Measurements from ENCODE around the gene RNU1-2.
"Not testable (repeated sequence)": the region's sequence is repeated elsewhere in the genome, so short reads cannot be mapped to it uniquely, and the experiment has no call there.

RNU1-2 gene

GRCh38 chr1:16924919-16925477 is 29.2 kb downstream of the RNU1-2 start:
- no peak for DNase-seq (ENCODE audit: extremely low read depth in 1 of 2, low read depth in 1 of 2)

DNA sequence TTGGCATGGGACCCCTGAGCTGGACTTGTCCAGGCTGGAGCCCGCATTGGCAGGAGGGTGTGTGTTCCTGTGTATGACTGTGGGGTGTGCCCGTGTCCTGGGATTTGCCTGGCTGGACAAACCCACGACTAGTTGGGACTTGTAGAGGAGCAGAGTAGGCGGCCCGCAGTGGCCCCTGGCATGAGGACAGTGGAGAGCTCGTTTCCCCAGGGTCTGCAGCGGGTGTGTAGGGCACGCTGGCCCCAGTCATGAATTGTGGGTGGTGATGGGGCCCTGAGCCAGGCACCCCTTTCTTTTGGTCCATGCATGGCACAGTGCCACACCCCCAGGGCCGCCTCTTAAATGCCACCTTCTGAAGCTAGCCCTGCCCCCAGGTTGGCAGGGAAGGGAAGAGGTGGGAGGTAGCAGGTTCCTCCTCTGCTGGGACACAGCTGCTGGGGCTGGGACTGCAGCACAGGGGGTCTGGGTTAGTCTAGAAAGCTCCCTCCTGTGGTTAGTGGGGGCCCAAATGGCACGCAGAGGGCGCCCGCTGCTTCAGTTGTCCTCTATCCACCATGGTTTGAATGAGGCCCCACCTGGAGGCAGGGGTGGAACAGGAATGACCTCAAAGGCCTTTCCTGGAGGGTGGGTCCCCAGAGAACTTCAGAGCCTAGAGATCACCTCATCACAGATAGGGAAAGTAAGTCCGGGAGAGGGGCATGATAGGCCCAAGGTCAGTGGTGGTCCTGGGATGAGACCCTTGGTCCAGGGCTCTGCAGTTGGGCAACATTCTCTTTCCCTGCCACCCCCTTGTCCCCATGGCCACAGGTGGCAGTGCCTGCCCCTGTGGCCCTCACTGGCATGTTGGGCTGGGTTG is 30.1 kb downstream of the RNU1-2 start:
- DNase-seq (ENCODE audit: extremely low read depth in 1 of 2, low read depth in 1 of 2): no peak

DNA sequence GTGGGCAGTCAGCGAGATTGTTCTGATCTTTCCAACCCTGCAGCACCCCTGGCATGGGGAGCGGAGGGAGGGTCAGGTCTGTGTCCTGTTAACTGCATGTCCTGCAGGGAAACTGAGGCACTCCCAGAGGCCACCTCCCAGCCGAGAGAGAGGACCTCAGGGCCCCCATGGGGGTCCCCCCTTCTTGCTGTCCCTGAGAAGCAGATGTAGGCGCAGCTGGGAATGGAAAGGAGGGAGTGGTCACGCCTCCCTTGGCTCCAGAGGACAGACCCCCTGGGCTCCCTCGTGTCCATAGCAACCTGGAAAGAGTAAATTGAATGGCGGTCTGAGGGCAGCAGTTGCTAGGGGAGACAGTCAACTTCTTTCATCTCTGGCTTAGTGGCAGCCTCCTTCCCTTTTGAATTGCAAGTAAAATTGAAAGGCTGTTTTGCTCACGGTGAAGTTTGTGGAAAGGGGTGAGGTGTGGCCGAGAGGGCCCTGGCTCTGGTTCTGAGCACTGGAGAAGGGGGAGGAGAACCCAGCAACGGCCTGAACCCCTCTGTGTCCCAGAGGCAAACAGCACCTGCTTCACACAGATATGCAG is 30.8 kb downstream of the RNU1-2 start:
- DNase-seq (ENCODE audit: extremely low read depth in 1 of 2, low read depth in 1 of 2): no peak

DNA sequence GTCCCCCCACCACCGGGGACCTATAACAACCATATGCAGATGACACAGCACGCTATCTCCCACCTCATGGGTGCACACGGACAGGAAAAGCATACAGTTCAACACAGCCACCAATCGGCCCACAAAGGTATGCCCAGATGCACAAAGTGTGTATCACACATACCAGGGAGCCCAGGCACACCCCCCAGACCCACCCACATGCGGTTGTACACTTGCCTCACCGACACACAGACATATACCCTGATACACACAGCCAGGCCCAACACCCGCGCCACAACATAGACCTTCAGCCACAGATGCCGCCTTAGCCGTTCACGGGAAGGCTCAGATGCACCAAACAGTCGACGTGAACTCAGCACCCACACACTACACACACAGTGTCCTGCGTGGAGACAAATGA is 31.5 kb downstream of the RNU1-2 start:
- no peak for DNase-seq (ENCODE audit: extremely low read depth in 1 of 2, low read depth in 1 of 2)

DNA sequence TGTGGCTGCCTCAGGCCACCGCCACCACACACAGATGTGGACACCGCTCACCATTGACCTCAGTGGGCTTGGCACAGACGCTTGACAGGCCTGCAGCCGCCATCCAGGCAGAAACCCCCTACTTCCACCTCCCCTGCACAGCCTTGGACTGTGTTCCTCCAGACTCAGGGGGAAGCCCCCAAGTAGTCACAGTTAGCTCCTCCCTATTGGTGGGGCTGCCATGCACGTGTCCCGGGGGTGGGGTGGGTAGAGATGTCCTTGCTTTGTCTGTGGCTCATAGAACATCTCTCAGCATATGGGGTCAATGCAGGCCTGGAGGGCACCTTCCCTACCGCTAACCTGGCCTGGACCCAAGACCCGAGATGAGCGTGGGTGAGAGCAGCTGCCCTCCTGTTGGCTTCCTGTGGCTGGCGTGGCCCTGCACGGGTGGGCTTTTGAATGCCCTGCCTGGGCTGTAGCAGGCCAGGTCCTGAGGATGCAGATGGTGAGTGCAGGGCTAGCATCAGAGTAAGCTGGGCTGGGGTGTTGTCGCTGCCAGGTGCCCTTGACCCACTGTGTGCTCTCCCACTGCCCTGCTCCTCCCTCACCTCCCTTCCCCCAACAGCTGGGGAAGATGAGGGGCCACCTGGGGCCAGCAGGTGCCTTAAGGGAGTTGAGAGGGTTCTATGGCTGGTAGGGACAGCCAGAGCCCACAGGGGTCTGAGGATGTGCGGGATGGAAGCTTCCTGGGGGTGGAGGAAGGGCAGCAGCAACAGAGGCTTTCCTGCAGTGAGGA is 32.1 kb downstream of the RNU1-2 start:
- no peak for DNase-seq (ENCODE audit: extremely low read depth in 1 of 2, low read depth in 1 of 2)

GRCh38 chr1:16929146-16930041 is 33.6 kb downstream of the RNU1-2 start:
- DNase-seq (ENCODE audit: extremely low read depth in 1 of 2, low read depth in 1 of 2): not testable (repeated sequence)

GRCh38 chr1:16931206-16931934 is 35.6 kb downstream of the RNU1-2 start:
- not testable (repeated sequence) for DNase-seq (ENCODE audit: extremely low read depth in 1 of 2, low read depth in 1 of 2)

GRCh38 chr1:16933945-16934344 is 38.2 kb downstream of the RNU1-2 start:
- DNase-seq (ENCODE audit: extremely low read depth in 1 of 2, low read depth in 1 of 2): not testable (repeated sequence)

DNA sequence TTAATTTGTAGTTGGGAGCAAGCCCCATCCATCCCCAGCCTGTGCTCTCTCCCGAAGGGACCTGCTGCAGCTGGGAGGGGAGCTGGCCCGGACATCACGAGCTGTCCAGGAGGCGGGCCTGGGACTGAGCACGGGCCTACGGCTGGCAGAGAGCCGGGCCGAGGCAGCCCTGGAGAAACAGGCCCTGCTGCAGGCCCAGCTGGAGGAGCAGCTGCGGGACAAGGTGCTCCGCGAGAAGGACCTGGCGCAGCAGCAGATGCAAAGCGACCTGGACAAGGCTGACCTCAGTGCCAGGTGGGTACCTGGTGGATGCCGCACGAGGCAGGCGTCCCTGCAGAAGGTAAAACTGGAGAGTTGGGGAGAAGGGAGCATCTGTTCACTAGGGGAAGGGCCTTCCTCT is 40.8 kb downstream of the RNU1-2 start:
- DNase-seq (ENCODE audit: extremely low read depth in 1 of 2, low read depth in 1 of 2): not testable (repeated sequence)

GRCh38 chr1:16938351-16939321 is 42.9 kb downstream of the RNU1-2 start:
- no peak for DNase-seq (ENCODE audit: extremely low read depth in 1 of 2, low read depth in 1 of 2)

DNA sequence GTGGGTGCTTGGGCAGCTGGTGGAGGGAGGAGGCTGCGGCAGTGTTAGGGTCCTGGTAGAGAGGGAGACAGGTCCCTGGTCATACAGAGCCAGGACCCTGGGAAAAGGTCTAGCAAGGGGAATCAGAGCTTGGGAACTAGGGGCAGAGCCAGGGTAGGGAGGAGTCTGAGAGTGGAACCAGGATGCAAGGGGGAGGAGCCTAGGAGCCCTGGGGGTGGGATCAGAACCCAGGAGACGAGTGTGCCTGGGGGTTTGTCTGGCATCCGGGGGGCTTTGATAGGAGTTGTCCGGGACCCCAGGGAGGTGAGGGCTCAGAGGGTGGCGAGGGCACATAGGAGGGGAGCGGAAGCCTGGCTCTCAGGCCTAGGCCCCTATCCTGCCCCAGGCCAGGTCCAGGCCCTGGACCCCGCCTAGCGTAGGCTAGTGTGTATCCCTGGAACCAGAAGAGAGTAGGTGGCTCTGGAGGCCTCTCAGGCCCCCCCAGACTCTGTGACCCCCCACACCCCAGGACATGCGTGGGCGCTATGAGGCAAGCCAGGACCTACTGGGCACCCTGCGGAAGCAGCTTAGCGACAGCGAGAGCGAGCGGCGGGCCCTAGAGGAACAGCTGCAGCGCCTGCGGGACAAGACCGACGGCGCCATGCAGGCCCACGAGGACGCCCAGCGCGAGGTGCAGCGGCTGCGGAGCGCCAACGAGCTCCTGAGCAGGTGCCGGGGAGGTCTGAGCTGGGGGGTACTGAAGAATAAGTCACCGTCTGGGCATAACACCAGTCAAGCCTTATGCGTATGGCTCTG is 43.8 kb downstream of the RNU1-2 start:
- DNase-seq (ENCODE audit: extremely low read depth in 1 of 2, low read depth in 1 of 2): not testable (repeated sequence)

DNA sequence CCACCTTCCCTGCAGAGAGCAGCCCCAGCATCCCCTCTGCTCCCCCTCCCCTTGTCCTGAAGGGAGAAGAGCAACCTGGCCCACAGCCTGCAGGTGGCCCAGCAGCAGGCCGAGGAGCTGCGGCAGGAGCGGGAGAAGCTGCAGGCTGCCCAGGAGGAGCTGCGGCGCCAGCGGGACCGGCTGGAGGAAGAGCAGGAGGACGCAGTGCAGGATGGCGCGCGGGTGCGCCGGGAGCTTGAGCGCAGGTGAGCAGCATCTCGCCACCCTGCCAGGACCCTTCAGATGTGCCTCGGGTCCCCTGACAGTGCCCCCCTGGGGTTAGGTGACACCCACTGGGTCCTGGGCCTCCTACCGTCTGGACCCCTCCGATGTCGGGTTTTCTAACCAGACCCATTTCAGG is 48.3 kb downstream of the RNU1-2 start:
- no peak for DNase-seq (ENCODE audit: extremely low read depth in 1 of 2, low read depth in 1 of 2)

- DNase-seq (ENCODE audit: extremely low read depth in 1 of 2, low read depth in 1 of 2): not testable (repeated sequence)
Measured at GRCh38 chr1:16945512-16945911, 49.7 kb downstream of the RNU1-2 start.
